Measurements from ENCODE around the gene RAD50.
"Not testable (repeated sequence)": the region's sequence is repeated elsewhere in the genome, so short reads cannot be mapped to it uniquely, and the experiment has no call there.

The RAD50 gene

DNA sequence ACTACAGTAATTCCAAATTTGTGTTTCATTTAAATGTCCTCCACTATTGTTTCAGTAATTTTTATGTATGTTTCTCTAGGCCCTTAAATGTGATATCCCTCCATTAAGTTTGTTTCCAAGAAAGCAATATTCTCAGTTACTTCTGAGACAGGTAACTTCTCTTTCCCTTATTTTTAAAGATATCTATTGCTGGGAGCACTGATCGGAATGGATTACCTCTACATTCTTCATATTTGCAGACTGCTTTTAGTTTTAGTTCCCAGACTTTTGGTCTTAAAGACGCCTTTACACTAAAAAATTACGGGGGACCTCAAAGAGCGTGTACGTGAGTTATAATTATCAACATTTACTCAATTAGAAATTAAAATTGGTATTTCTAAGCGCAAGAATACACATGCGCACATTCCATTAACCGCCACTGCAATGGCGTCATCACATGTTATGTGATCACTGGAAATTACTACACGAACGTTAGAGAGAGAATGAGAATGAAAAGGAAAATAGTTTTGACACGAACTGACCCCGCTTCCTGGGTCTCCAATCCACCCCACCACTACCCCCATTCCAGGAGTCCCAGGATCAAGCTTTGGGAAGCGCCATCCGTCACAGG lies 519 bp upstream of the RAD50 start:
- H3K27ac ChIP-seq (ENCODE audit: low read depth, low read length), result peak overlapping the region; percentile 83
- no peaks in the 10 kb centered on the region for H3K27me3 ChIP-seq (ENCODE audit: control insufficient read depth in 5 of 5, insufficient read depth in 4 of 5, low read length in 5 of 5)
- H3K9me3 ChIP-seq (ENCODE audit: control insufficient read depth in 5 of 5, low read length in 5 of 5), result peaks cover 0 to 3% (median 0%) of the 10 kb centered on the region in 5 donors
- peak overlapping the region; percentile 52 to 91 (median 83) for H3K9ac ChIP-seq (ENCODE audit: low read length in 5 of 5)
- H3K36me3 ChIP-seq (ENCODE audit: control insufficient read depth in 5 of 5, insufficient read depth in 5 of 5, low read length in 5 of 5), result peaks cover 0 to 12% (median 5%) of the 10 kb centered on the region in 5 donors
- peaks cover 0 to 26% (median 19%) of the 10 kb centered on the region in 5 donors for H3K4me1 ChIP-seq (ENCODE audit: control insufficient read depth in 5 of 5, insufficient read depth in 5 of 5, low read length in 5 of 5)
- peak overlapping the region; percentile 76 to 88 (median 84) for H3K4me3 ChIP-seq (ENCODE audit: low read depth in 1 of 5, low read length in 5 of 5)

DNA sequence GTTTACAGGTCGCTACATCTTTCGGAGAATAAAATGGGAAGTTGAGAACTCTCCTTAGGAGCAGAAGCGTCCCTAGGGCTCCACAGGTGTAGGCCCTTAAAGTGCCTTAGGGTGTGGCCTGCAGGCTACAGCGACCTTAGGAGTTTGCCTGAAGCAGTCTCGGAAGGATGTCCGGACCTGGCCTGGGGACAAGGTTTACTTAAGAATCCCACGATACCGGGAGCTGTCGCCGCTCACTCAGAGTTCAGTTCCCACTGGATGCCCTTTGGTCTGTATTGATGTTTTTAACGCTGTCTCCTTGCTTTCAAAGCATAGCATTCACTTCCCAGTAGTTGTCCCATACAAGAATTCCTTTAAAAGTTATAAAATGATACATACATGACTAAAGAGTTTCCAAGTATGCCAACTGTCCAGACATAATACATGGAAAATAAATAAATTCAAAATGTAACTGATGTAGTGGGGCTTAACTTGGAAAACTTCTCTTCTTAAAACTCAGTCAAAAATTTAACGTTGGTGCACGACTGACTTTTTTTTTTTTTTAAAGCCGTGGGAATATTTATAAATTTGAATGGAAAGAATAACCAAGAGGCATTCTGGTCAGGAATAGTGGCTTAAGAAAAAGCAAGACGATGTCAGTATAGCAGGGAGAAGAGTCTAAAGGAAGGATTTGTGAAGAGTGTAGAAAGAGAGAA lies 848 bp downstream of the RAD50 start:
- Histone ChIP-seq H3K27ac (ENCODE audit: low read depth, low read length) (peak overlapping the region; percentile 83), H3K9ac (ENCODE audit: low read length in 5 of 5) (peak overlapping the region; percentile 74 to 96 (median 87)), H3K27me3 (ENCODE audit: control insufficient read depth in 5 of 5, insufficient read depth in 4 of 5, low read length in 5 of 5) (no peaks in the 10 kb centered on the region), H3K4me1 (ENCODE audit: control insufficient read depth in 5 of 5, insufficient read depth in 5 of 5, low read length in 5 of 5) (peaks cover 0 to 26% (median 19%) of the 10 kb centered on the region in 5 donors), H3K9me3 (ENCODE audit: control insufficient read depth in 5 of 5, low read length in 5 of 5) (peaks cover 0 to 3% (median 0%) of the 10 kb centered on the region in 5 donors), H3K36me3 (ENCODE audit: control insufficient read depth in 5 of 5, insufficient read depth in 5 of 5, low read length in 5 of 5) (peaks cover 4 to 16% (median 9%) of the 10 kb centered on the region in 5 donors), H3K4me3 (ENCODE audit: low read depth in 1 of 5, low read length in 5 of 5) (peak overlapping the region; percentile 83 to 92 (median 85))

DNA sequence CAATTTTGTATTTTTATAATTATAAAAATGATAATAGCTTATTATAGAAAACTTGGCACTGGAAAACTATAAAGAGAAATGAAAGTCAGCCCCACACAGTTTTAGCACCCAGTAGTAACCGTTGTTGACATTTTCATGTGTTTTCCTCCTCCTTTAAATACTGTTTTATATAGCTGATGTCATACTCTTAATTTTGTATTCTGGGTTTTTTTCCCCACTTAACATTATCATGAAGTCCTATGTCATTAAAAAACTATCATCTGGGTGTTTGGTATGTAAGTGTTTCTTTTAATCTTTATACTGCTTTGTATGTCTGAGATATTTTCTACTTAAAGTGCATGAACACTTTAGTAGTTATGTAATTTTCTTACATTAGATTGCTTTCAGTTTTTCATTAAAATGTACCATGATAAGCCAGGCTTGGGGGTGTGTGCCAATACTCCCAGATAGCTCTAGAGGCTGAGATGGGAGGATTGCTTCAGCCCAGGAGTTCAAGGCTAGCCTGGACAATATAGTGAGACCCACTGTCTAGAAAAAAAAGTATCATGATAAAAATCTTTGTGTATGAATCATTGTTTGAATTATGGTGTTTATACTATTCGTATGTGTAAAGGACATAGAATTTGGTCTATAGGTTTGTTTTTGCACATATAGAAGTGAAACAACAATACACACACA lies 2.7 kb downstream of the RAD50 start:
- no peaks in the 10 kb centered on the region for H3K27me3 ChIP-seq (ENCODE audit: control insufficient read depth in 5 of 5, insufficient read depth in 4 of 5, low read length in 5 of 5)
- no peak overlapping the region for H3K27ac ChIP-seq (ENCODE audit: low read depth, low read length)
- peaks cover 9 to 32% (median 16%) of the 10 kb centered on the region in 5 donors for H3K36me3 ChIP-seq (ENCODE audit: control insufficient read depth in 5 of 5, insufficient read depth in 5 of 5, low read length in 5 of 5)
- H3K4me3 ChIP-seq (ENCODE audit: low read depth in 1 of 5, low read length in 5 of 5), result no peak overlapping the region
- H3K4me1 ChIP-seq (ENCODE audit: control insufficient read depth in 5 of 5, insufficient read depth in 5 of 5, low read length in 5 of 5), result peaks cover 0 to 26% (median 19%) of the 10 kb centered on the region in 5 donors
- no peak overlapping the region for H3K9ac ChIP-seq (ENCODE audit: low read length in 5 of 5)
- H3K9me3 ChIP-seq (ENCODE audit: control insufficient read depth in 5 of 5, low read length in 5 of 5), result peaks cover 0 to 5% (median 3%) of the 10 kb centered on the region in 5 donors

DNA sequence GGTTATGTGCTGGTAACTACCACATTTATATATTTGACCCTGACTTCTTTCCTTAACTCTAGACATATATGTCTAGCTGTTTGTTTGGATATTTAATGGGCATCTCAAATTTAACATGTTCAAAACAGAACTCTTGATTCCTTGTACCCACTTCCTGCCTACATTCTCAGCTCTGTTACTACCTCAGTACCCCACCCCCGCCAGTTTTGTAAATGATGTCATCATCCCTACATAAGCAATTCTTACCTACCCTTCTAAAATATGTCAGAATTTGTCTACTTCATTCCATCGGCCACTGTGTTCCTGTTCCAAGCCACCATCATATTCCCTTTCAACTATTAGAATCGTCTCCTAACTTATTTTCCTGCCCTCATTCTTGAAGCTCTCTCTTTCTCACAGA lies 4.8 kb downstream of the RAD50 start:
- Histone ChIP-seq H3K36me3 (ENCODE audit: control insufficient read depth in 5 of 5, insufficient read depth in 5 of 5, low read length in 5 of 5) (peaks cover 15 to 39% (median 25%) of the 10 kb centered on the region in 5 donors), H3K27ac (ENCODE audit: low read depth, low read length) (no peak overlapping the region), H3K9ac (ENCODE audit: low read length in 5 of 5) (no peak overlapping the region), H3K27me3 (ENCODE audit: control insufficient read depth in 5 of 5, insufficient read depth in 4 of 5, low read length in 5 of 5) (no peaks in the 10 kb centered on the region), H3K4me1 (ENCODE audit: control insufficient read depth in 5 of 5, insufficient read depth in 5 of 5, low read length in 5 of 5) (peaks cover 0 to 22% (median 15%) of the 10 kb centered on the region in 5 donors), H3K4me3 (ENCODE audit: low read depth in 1 of 5, low read length in 5 of 5) (no peak overlapping the region), H3K9me3 (ENCODE audit: control insufficient read depth in 5 of 5, low read length in 5 of 5) (peaks cover 0 to 10% (median 3%) of the 10 kb centered on the region in 5 donors)

DNA sequence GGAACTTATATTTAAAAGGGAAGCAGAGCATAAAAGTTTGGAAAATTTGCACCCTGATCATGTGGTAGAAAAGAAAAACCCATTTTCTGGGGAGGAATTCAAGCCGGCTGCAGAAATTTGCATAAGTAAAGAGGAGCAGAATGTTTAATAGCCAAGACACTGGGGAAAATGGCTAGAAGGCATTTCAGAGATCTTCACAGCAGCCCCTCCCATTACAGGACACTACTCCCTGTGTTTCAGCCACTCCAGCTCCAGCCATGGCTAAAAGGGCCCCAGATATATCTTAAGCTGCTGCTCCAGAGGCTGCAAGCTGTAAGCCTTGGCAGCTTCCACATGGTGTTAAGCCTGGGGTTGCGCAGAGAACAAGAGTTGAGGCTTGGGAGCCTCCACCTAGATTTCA lies 7.8 kb downstream of the RAD50 start:
- H3K9ac ChIP-seq (ENCODE audit: low read length in 5 of 5); H3K27ac ChIP-seq (ENCODE audit: low read depth, low read length); H3K27me3 ChIP-seq (ENCODE audit: control insufficient read depth in 5 of 5, insufficient read depth in 4 of 5, low read length in 5 of 5); H3K4me1 ChIP-seq (ENCODE audit: control insufficient read depth in 5 of 5, insufficient read depth in 5 of 5, low read length in 5 of 5); H3K9me3 ChIP-seq (ENCODE audit: control insufficient read depth in 5 of 5, low read length in 5 of 5); H3K4me3 ChIP-seq (ENCODE audit: low read depth in 1 of 5, low read length in 5 of 5): not testable (repeated sequence)
- peaks cover 15 to 48% (median 25%) of the 10 kb centered on the region in 5 donors for H3K36me3 ChIP-seq (ENCODE audit: control insufficient read depth in 5 of 5, insufficient read depth in 5 of 5, low read length in 5 of 5)

DNA sequence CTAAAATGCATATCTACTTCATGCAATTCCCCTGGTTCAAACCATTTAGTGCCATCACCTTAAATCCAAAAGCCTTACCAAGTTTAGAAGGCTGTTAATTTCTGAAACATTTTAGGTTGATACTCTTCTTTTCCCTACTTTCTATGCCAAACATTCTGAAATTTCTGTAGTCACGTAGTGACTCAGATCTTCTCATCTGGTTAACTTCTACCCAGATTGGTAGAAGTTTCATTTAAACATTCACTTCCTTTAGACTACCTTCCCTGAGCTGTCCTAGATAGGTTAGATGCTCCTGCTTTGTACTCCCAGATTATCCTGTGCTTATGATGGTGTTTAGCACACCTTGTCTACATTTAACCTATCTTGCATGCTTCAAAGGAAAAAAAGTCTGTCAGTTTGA lies 9.9 kb downstream of the RAD50 start:
- no peak overlapping the region for H3K9ac ChIP-seq (ENCODE audit: low read length in 5 of 5)

DNA sequence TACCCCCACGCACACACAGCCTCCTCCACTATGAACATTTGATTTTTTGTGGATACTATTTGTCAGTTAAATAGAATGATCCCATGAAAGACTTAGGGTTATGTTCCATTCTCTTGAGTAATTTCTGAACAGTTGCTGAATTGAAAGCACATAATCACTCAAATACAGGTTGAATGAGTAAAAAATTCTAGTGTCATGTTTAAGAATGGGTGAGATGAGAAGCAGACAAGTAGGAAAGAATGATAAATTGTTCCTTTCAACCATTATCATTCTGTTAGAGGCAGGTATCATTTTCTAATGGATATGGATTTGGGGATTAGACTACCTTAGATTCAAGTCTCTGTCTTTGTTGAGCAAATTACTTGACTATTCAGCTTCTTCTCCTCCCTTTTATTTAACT lies 19.3 kb downstream of the RAD50 start:
- Histone ChIP-seq H3K9me3 (ENCODE audit: control insufficient read depth in 5 of 5, low read length in 5 of 5) (no peaks in the 10 kb centered on the region), H3K4me1 (ENCODE audit: control insufficient read depth in 5 of 5, insufficient read depth in 5 of 5, low read length in 5 of 5) (no peaks in the 10 kb centered on the region), H3K36me3 (ENCODE audit: control insufficient read depth in 5 of 5, insufficient read depth in 5 of 5, low read length in 5 of 5) (peaks cover 19 to 41% (median 38%) of the 10 kb centered on the region in 5 donors), H3K9ac (ENCODE audit: low read length in 5 of 5) (no peak overlapping the region), H3K27me3 (ENCODE audit: control insufficient read depth in 5 of 5, insufficient read depth in 4 of 5, low read length in 5 of 5) (no peaks in the 10 kb centered on the region), H3K27ac (ENCODE audit: low read depth, low read length) (no peak overlapping the region), H3K4me3 (ENCODE audit: low read depth in 1 of 5, low read length in 5 of 5) (no peak overlapping the region)

More for the DNA sequence above, 9.9 kb downstream of the RAD50 start:
- no peaks in the 10 kb centered on the region for H3K4me1 ChIP-seq (ENCODE audit: control insufficient read depth in 5 of 5, insufficient read depth in 5 of 5, low read length in 5 of 5)
- H3K27me3 ChIP-seq (ENCODE audit: control insufficient read depth in 5 of 5, insufficient read depth in 4 of 5, low read length in 5 of 5), result no peaks in the 10 kb centered on the region
- peaks cover 11 to 46% (median 19%) of the 10 kb centered on the region in 5 donors for H3K36me3 ChIP-seq (ENCODE audit: control insufficient read depth in 5 of 5, insufficient read depth in 5 of 5, low read length in 5 of 5)
- peaks cover 0 to 10% (median 3%) of the 10 kb centered on the region in 5 donors for H3K9me3 ChIP-seq (ENCODE audit: control insufficient read depth in 5 of 5, low read length in 5 of 5)
- no peak overlapping the region for H3K4me3 ChIP-seq (ENCODE audit: low read depth in 1 of 5, low read length in 5 of 5)
- H3K27ac ChIP-seq (ENCODE audit: low read depth, low read length), result no peak overlapping the region

DNA sequence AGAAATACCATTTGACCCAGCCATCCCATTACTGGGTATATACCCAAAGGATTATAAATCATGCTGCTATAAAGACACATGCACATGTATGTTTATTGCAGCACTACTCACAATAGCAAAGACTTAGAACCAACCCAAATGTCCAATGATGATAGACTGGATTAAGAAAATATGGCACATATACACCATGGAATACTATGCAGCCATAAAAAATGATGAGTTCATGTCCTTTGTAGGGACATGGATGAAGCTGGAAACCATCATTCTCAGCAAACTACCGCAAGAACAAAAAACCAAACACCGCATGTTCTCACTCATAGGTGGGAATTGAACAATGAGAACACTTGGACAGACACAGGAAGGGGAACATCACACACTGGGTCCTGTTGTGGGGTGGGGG lies 27.8 kb downstream of the RAD50 start:
- not testable (repeated sequence) for H3K9me3 ChIP-seq (ENCODE audit: control insufficient read depth in 5 of 5, low read length in 5 of 5); H3K9ac ChIP-seq (ENCODE audit: low read length in 5 of 5); H3K27me3 ChIP-seq (ENCODE audit: control insufficient read depth in 5 of 5, insufficient read depth in 4 of 5, low read length in 5 of 5); H3K27ac ChIP-seq (ENCODE audit: low read depth, low read length); H3K4me1 ChIP-seq (ENCODE audit: control insufficient read depth in 5 of 5, insufficient read depth in 5 of 5, low read length in 5 of 5); H3K4me3 ChIP-seq (ENCODE audit: low read depth in 1 of 5, low read length in 5 of 5)
- H3K36me3 ChIP-seq (ENCODE audit: control insufficient read depth in 5 of 5, insufficient read depth in 5 of 5, low read length in 5 of 5), result peaks cover 12 to 42% (median 38%) of the 10 kb centered on the region in 5 donors

DNA sequence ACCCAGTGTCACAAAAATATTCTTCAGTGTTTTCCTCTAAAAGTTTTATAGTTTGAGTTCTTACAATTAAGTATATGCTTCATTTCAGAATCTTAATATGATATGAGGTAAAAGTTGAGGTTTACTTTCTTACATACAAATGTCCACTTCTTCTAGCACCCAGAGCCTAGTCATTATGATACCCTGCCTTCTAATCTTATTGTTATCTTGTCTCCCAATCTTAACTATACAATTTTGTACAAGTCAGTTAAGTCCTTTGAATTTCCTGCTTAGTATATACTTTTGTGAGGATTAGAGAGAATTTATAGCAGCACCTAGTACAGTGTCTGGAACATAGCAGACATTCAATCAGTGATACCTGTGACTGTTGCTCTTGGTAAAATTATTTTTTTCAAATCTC lies 29.3 kb downstream of the RAD50 start:
- H3K9ac ChIP-seq (ENCODE audit: low read length in 5 of 5), result no peak overlapping the region
- no peaks in the 10 kb centered on the region for H3K4me1 ChIP-seq (ENCODE audit: control insufficient read depth in 5 of 5, insufficient read depth in 5 of 5, low read length in 5 of 5)
- H3K4me3 ChIP-seq (ENCODE audit: low read depth in 1 of 5, low read length in 5 of 5), result no peak overlapping the region
- no peaks in the 10 kb centered on the region for H3K9me3 ChIP-seq (ENCODE audit: control insufficient read depth in 5 of 5, low read length in 5 of 5)
- H3K36me3 ChIP-seq (ENCODE audit: control insufficient read depth in 5 of 5, insufficient read depth in 5 of 5, low read length in 5 of 5), result peaks cover 12 to 50% (median 35%) of the 10 kb centered on the region in 5 donors
- no peaks in the 10 kb centered on the region for H3K27me3 ChIP-seq (ENCODE audit: control insufficient read depth in 5 of 5, insufficient read depth in 4 of 5, low read length in 5 of 5)
- no peak overlapping the region for H3K27ac ChIP-seq (ENCODE audit: low read depth, low read length)

DNA sequence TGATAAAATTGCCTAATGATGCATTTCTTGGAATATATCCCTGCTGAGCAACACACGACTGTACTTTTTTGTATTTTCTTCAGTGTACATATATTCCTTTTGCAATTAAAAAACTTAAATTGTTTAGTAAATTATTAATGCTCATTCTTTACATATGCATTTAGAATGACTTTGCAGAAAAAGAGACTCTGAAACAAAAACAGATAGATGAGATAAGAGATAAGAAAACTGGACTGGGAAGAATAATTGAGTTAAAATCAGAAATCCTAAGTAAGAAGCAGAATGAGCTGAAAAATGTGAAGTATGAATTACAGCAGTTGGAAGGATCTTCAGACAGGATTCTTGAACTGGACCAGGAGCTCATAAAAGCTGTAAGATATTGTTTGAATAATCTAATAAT lies 32.7 kb downstream of the RAD50 start:
- Histone ChIP-seq H3K9ac (ENCODE audit: low read length in 5 of 5) (no peak overlapping the region), H3K36me3 (ENCODE audit: control insufficient read depth in 5 of 5, insufficient read depth in 5 of 5, low read length in 5 of 5) (peaks cover 28 to 64% (median 48%) of the 10 kb centered on the region in 5 donors)

More for the DNA sequence above, 32.7 kb downstream of the RAD50 start:
- Histone ChIP-seq H3K4me3 (ENCODE audit: low read depth in 1 of 5, low read length in 5 of 5) (no peak overlapping the region), H3K9me3 (ENCODE audit: control insufficient read depth in 5 of 5, low read length in 5 of 5) (no peaks in the 10 kb centered on the region), H3K27me3 (ENCODE audit: control insufficient read depth in 5 of 5, insufficient read depth in 4 of 5, low read length in 5 of 5) (no peaks in the 10 kb centered on the region), H3K4me1 (ENCODE audit: control insufficient read depth in 5 of 5, insufficient read depth in 5 of 5, low read length in 5 of 5) (no peaks in the 10 kb centered on the region), H3K27ac (ENCODE audit: low read depth, low read length) (no peak overlapping the region)
